ENCODE results near the gene LRP1B.
"Not testable (repeated sequence)": the region's sequence is repeated elsewhere in the genome, so short reads cannot be mapped to it uniquely, and the experiment has no call there.

The LRP1B gene

GRCh38 chr2:140577453-140577852, 1553.4 kb downstream of the LRP1B start:
- no peak for DNase-seq

DNA sequence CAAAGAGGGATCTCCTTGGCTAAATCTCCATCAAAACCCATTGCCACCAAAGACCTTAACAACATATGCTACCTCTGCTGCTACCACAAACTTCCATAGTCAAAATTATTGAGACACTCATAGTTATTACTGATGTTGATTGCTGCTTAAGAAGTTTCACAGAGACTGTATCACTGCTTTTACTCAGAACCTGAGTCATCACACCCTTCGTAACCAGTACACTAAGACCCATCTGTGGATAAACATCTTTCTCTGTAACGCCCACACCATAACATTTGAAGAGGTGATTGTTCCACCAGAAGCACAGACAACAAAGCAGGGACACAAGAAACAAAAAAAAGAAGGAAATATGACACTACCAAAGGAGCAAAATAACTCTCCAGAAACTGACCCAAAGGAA, 1563.1 kb downstream of the LRP1B start:
- DNase-seq, result no peak

DNA sequence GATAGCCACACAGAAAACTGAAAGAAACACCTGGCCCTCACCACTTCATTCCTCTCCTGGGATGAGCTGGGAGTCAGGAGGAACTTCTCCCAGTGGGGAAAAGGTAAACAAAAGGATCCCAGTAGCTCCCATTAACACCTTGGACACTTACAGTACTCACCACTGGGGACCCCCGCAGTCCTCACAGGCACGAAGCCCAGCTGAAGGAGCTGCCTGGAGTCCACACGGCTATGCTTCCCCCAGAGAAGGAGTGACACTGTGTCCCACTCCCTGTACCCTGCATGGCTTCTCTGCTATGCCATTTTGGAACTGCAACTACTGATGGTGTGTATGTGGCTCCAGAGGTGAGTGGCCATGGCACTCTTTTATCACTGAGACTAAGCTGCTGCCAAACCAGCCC, 1565.1 kb downstream of the LRP1B start:
- DNase-seq, result no peak

DNA sequence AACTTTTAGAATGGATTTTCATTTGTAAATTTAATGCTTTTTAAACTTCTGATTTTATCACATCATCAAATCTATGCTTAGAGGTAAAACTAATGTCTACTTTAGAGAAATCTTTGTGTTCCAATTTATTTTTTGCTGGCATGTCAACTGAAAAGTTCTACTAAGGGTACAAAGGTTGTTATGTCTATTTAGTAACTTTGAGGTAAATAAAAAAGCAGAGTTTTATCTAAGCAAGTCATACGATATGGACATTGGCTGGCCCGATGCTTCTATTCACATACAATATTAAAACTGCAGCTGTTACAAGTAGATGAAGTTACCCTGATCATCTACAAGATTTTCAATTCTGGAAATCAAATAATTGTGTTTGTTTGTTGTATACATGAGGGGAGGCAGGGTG, 1575.1 kb downstream of the LRP1B start:
- no peak for DNase-seq

- no peak for DNase-seq
Measured at GRCh38 chr2:140552634-140553033, 1578.2 kb downstream of the LRP1B start.

DNA sequence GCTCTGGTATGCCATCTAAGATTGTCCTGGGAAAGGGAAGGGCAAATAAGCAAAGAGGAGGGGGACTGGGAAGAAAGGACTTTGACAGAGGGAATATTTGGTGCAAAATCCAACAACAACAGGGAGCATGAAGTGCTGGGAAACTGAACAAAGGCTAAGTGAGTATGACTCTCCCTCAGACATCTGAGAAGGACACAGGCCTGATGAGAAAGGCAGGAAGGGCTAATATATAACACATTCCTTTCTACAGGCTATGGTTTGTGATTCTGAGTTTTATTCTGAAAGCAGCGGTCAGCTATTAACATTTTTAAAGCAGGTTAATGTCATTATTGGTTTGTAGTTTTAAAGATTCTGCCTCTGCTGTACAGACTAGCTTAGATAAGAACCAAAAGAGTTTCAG, 1579.5 kb downstream of the LRP1B start:
- DNase-seq, result no peak

DNA sequence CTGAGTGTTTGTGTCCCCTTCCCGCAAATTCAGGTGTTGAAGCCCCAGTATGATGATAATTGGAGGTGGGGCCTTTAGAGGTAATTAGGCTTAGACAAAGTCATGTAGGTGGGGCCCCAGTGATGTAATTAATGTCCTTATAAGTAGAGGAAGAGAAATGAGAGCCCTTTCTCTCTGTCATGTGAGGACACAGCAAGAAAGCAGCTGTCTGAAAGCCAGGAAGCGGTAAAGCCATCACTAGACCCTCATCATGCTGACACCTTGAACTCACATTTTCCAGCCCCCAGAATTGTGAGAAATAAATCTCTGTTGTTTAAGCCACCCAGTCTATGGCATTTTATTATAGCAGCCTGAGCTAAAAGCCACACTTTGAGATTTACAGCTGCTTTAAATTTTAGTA, 1580.0 kb downstream of the LRP1B start:
- DNase-seq, result no peak

GRCh38 chr2:140544769-140545168, 1586.0 kb downstream of the LRP1B start:
- not testable (repeated sequence) for DNase-seq

GRCh38 chr2:140542627-140543026, 1588.2 kb downstream of the LRP1B start:
- no peak for DNase-seq

GRCh38 chr2:140539242-140539875, 1591.5 kb downstream of the LRP1B start:
- no peak for DNase-seq

DNA sequence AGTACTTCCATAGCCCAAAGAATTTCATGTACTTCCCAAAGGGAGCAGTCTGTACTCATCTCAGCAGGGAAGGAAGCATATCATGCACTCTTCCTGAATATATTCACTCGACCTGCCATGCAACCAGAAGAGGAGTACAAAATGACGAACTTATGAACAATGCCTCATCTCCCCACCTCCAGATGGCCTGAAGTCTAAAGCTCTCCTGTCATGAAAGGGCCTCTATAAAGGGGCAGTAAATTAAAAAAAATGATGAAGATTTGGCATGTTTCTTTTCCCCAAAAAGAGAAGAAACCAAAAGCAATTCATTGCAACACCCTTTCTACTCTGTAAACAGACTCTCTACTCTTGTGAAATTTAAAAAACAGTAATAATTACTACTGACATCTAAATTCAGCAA, 1601.1 kb downstream of the LRP1B start:
- DNase-seq, result no peak

- no peak for DNase-seq
Measured at GRCh38 chr2:140528982-140529381, 1601.8 kb downstream of the LRP1B start.

GRCh38 chr2:140526575-140526974, 1604.2 kb downstream of the LRP1B start:
- DNase-seq, result no peak

DNA sequence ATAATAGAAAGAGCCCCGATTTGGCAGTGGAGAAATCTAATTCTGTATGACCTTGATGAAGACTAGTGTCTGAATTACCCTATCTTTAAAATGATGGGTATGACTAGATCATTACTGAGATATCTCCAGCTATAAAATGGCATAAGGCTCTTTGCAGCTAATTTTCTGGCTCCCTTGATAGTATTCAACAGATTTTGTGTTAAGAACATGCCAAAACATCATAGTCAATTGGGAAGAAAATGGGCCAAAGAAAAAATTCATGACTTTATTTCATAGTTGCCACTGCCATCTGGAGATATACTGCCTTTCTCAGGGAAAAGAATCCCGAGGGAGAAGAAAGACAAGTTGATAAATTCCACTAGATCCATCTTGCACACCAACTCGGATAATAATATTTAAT, 1618.7 kb downstream of the LRP1B start:
- no peak for DNase-seq

- DNase-seq, result no peak
Measured at GRCh38 chr2:140509765-140510164, 1621.1 kb downstream of the LRP1B start.

- no peak for DNase-seq
Measured at GRCh38 chr2:140508756-140509155, 1622.1 kb downstream of the LRP1B start.

DNA sequence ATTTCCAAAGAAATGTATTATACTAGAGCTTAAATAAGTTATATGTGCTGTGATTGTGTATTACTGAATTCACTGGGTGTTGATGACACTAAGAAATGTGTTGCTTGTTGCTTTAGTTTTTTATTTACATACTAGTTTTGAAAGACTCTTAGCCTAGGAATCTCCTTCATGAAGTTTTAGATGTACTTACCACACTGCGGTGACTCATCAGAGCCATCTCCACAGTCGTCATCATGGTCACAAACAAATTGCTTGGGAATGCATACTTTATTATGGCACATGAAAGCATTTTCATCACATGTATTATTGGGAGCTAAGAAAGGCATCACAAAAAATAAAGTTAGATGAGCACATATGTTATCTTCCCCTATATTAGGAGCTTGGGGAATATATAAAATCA, 1624.2 kb downstream of the LRP1B start:
- DNase-seq, result no peak

GRCh38 chr2:140504601-140505000, 1626.2 kb downstream of the LRP1B start:
- DNase-seq, result no peak

DNA sequence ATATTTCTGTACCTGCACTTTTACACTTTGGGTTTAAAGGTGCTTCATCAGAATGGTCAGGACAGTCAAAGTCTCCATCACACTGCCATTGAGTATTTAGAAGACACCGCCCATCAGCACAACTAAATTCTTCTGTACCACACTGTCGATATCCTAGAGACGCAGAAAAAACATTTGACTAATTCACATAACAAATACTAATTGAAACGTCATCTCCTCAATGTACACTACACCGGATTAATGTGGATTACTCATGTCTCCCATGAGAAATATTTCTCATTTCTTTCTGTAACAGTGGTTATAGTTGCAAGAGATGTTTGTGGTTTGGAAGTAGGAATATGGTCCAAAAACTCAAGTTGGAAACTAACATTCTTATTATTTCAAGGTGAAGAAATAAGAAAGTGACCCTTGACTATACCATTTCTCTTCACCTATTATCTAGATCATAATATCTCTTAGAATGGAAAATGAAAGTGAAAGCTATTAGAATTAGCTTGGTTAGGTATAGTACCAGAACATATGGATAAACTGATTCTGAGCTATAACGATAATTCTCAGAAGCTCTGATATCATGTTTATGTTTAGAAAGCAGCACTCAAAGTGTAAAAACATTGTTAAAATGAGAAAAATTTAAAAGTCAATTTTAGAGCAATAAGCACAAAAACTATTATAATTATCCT, 1627.7 kb downstream of the LRP1B start:
- DNase-seq, result no peak

DNA sequence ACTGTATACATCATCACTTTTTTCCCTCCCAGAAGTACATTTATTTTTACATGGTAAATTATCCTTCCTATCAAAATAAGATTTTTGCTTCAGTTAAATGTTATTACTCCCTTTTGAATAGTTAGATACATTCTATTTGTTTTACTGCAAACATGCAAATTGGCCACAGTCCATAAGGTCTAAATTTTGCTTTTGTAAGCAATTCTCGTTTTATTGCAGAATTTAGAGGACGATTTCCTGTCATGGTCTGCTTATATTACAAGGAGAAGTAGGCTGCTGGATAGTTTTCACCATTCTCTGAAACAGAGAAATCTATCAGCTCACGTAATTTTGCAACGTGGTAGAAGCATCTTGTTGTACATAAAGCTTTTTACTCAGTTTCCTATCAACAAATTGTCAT, 1632.5 kb downstream of the LRP1B start:
- no peak for DNase-seq

DNA sequence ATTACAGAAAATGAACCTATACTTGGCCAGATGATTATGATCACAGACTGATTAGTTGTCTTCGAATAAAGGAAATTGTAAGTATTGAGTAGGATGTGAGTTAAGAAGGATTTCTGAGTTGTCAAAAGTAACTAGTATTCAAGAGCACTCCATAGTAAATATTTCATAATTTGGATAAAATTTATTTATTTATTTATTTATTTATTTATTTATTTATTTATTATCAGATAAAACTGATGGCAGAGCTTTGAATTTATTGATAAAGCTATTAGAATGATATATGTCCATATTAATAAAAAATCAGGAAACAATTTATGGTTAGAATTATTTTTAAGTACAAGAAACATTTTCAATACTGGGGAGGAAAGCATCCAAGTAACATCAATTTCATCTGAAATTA, 1634.1 kb downstream of the LRP1B start:
- DNase-seq, result no peak

GRCh38 chr2:140491876-140492275, 1638.9 kb downstream of the LRP1B start:
- DNase-seq, result no peak

- no peak for DNase-seq
Measured at GRCh38 chr2:140489193-140489592, 1641.6 kb downstream of the LRP1B start.

- DNase-seq, result no peak
Measured at GRCh38 chr2:140481136-140481535, 1649.7 kb downstream of the LRP1B start.

DNA sequence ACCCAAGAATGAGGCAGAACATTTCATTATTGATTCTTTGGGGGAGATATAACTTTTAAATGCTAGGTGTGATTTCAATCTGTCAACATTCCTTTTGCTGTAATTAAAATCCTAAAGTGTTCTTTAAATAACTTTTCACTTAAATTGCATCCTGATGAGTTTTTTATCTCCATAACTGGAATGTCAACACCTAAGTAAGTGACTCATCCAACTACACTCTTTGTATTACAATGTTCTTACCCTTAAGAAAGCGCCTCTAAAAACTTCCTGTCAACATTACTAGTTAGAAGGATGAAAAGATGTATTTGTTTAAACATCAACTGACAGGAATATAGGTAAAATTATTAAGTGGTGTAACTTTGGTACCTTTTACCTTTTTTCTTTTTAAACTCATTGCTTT, 1657.0 kb downstream of the LRP1B start:
- DNase-seq, result no peak

All from NCI-H1092 (cell line).